Activated CD4-positive, alpha-beta T cell treated with anti-CD3 and anti-CD28 coated beads, Interleukin-2, amount 50 U/mL, for 16 hours (primary cell): ENCODE measurements around the gene OR52K2.
A peak's percentile ranks its signal among the peaks of the same experiment; 100 is the strongest.
"Not testable (repeated sequence)": the region's sequence is repeated elsewhere in the genome, so short reads cannot be mapped to it uniquely, and the experiment has no call there.

ENCODE experiments used
- DNase-seq: peaks from one replicate; pipeline ENCODE4 v3.0.0-alpha.2; 2020

The OR52K2 gene

GRCh38 chr11:4448995-4449394 lies at the start of gene OR52K2:
OR52K2 (plus strand) TSS chr11:4449295; CDS start chr11:4449340, 45 bp downstream.
- no peak for DNase-seq

DNA sequence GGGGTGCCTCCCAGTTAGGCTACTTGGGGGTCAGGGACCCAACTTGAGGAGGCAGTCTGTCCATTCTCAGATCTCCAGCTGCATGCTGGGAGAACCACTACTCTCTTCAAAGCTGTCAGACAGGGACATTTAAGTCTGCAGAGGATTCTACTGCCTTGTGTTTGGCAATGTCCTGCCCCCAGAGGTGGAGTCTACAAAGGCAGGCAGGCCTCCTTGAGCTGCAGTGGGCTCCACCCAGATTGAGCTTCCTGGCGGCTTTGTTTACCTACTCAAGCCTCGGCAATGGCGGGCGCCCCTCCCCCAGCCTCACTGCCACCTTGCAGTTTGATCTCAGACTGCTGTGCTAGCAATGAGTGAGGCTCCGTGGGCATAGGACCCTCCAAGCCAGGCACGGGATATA lies 42.9 kb upstream of the OR52K2 start:
- not testable (repeated sequence) for DNase-seq

DNA sequence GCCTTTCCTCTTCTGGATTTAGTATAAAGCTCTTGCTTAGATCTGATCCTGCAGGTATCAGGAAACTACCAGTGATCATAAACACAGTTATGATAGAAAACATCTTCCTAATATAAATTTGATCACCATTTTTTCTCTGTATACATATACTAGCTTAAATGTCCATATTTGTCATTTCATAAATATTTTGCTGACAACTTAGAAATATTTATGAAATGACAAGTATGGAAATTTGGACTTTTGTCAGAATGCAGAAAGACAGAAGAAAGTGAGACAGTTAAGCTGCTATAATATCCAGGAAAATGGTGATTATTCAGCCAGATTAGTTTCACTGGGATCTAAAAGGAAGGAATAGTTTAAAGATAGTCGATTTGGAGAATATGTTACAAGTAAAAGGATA lies 32.8 kb upstream of the OR52K2 start:
- no peak for DNase-seq

- no peak for DNase-seq
These were observed 32.3 kb upstream of the OR52K2 start for GRCh38 chr11:4416816-4417215.

DNA sequence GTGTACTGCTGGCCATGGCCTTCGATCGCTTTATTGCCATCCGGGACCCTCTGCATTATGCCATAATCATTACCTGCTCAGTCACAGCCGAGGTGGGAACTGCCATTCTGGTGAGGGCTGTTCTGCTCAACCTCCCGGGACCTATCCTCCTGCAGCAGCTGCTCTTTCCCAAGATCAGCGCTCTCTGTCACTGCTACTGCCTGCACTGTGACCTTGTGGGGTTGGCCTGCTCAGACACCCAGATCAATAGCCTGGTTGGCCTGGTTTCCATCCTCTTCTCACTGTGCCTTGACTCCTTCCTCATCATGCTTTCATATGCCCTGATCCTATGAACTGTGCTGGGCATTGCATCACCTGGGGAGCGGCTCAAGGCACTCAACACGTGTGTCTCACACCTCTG lies 30.7 kb upstream of the OR52K2 start:
- DNase-seq = no peak

GRCh38 chr11:4430051-4430450 lies 19.0 kb upstream of the OR52K2 start:
- DNase-seq = no peak

DNA sequence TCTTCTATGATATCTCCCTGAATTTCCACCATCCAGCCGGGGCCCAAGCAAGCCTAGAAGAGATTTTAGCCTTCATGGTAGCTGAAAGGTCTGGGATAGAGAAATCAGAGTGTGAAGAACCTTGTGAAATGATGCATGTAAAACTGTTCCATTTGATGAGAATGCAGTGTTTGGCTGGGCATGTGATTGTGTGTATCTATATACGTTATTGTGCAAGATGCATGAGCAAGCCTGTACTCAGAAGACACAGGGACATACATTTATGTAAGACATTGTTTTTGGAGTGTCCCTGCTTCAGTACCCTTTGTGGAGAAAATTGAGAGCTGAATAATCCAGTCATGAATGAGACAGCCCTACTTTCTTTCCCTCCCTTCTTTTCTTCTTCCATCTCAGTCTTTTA lies 15.2 kb upstream of the OR52K2 start:
- DNase-seq = no peak

- DNase-seq = no peak
These were observed 12.7 kb upstream of the OR52K2 start for GRCh38 chr11:4436411-4436810.

- no peak for DNase-seq
These were observed 7.6 kb upstream of the OR52K2 start for GRCh38 chr11:4441515-4441914.

DNA sequence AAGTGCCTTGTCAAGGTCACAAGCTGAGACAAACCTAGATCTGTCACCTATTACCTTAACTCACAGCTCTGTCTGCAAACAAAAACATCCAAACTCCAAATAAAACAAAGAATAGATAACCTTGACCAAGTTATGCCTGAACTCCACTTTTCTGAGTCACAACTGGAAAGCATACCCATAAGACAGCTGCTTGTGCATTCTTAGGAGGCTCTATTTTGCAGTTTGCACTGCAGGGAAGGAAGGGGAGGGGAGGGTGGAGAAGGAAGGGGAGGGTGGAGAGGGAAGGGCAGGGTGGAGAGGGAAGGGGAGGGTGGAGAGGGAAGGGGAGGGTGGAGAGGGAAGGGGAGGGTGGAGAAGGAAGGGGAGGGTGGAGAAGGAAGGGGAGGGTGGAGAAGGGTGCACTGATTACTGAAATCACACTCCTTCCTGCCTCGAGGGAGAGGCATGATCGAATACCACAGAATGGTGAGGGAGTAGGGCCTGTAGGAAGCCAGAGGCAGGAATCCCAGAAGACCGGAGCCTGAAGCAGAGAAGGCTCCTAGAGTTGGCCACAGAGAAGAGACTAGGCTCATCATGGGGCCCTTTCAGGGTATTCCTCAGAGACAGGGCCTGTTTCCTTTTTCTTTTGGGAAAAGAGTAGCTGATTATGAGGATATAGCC lies 5.7 kb upstream of the OR52K2 start:
- DNase-seq = no peak

DNA sequence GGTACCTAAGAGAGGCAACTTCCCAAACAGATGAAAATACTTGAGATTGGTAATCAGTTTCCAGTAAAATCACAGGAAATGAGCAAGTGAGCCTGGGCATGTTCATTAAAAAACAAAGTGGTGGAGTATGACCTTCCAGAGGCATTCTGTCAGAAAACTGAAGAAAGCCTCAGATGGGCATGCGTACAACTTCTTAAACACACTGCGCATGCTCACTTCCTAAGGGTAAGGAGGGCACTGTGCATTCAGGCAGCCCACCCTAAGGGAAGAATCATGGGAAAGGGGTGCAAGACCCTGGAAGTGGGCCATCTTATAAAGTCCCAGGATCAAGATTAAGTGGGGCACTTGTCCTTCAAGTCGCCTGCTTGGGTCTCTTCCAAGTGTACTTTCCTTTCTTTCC lies 4.0 kb downstream of the OR52K2 start:
- no peak for DNase-seq

DNA sequence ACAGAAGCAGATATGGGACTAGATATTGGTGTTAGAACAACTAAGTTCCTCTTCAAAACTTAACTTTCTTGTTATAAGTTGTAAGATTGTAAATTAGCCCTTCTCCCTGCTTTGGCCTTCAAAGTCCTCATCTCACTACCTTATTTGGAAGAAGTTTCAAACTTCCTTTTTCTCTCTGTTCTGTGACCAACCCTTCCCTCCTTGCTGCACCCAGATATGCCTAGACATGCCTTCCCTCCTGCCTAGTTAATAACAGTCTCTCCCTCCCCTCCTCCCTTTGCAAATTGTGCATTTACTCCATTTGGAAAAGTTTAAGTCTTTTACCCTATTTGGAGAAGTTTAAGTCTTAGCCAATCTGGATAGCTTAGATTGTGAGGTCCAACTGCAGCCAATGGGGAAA lies 4.9 kb downstream of the OR52K2 start:
- DNase-seq = no peak

GRCh38 chr11:4455419-4455818 lies 6.3 kb downstream of the OR52K2 start:
- no peak for DNase-seq

GRCh38 chr11:4459500-4459899 lies 10.4 kb downstream of the OR52K2 start:
- DNase-seq = no peak

GRCh38 chr11:4460151-4460550 lies 11.1 kb downstream of the OR52K2 start:
- no peak for DNase-seq

DNA sequence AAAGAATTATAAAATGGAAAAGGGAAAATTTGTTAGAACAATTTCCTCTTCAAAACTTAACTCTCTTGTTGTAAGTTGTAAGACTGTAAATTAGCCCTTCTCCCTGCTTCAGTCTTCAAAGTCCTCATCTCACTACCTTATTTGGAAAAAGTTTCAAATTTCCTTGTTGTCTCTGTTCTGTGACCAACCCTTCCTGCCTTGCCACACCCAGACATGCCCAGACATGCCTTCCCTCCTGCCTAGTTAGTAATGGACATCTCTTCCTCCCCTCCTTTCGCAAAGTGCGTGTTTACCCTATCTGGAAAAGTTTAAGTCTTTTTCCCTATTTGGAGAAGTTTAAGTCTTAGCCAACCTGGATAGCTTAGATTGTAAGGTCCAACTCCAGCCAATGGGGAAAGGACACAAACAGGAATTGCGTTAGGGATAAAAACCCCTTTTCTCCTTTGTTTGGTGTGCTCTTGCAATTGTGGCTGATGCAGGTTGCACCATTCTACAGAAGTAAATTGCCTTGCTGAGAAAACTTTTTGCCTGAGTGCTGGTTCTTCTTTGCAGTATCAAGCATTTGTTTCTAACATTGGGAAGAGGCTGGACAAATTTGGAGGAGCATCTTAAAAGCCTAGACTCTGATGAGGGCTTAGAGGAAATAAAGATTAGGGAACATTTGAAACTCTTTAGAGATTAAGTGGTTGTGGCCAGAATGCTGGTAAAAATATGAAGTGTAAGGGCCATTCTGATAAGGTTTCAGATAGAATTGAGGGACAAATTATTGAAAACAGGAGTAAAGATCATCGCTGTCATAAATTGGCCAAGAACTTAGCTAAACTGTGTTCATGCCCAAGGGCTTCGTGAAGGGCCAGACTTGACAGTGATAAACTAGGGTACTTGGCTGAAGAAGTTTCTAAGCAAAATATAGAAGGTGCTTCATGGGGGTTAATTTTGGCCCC lies 15.4 kb downstream of the OR52K2 start:
- DNase-seq = no peak

- DNase-seq = no peak
These were observed 16.3 kb downstream of the OR52K2 start for GRCh38 chr11:4465407-4465806.

GRCh38 chr11:4466131-4466870 lies 17.2 kb downstream of the OR52K2 start:
- no peak for DNase-seq

- no peak for DNase-seq
These were observed 17.9 kb downstream of the OR52K2 start for GRCh38 chr11:4466871-4467442.

GRCh38 chr11:4467811-4468606 lies 18.9 kb downstream of the OR52K2 start:
- DNase-seq = no peak

- DNase-seq = no peak
These were observed 30.5 kb downstream of the OR52K2 start for GRCh38 chr11:4479644-4480043.

DNA sequence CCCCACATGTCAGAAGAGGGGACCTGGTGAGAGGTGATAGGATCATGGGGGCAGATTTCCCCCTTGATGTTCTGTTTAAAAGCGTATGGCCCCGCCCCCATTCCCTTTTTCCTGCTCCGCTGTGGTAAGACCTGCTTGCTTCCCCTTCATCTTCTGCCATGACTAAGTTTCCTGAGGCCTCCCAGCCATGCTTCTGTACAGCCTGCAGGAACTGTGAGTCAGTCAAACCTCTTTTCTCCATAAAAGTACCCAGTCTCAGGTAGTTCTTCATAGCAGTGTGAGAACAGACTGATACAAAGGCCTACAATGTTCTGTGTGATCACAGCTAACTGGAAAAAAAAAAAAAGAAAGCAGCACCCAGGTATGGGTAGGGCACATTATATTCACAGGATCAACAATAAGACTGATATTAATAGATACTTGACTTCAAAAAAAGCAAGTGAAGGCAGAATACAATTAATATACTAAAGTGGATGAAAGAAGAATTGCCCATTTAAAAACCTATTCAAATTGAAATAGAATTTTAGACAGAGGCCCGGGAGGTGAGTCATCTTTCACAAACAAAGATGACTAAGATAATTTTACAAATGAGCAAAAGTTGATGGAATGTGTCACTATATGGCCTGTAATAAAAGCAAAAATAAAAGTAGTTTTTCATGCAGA lies 31.6 kb downstream of the OR52K2 start:
- peak; percentile 47 for DNase-seq
